ENCODE results near the gene PIK3R1.

PIK3R1 gene

GRCh38 chr5:68264024-68264956 lies 48.7 kb downstream of the PIK3R1 start:
- DNase-seq (ENCODE audit: low read depth): no peak
- H3K4me3 ChIP-seq (ENCODE audit: control insufficient read depth, low read depth, low read length): no peak overlapping the region
- no peak for TF ChIP-seq CTCF (IDR thresholded peaks at IDR 0.05; ENCODE audit: control insufficient read depth, insufficient read depth, low read depth, low read length, missing control alignments)

GRCh38 chr5:68265347-68265746 lies 49.8 kb downstream of the PIK3R1 start:
- no peak for TF ChIP-seq CTCF (IDR thresholded peaks at IDR 0.05; ENCODE audit: control insufficient read depth, insufficient read depth, low read depth, low read length, missing control alignments)
- DNase-seq (ENCODE audit: low read depth): no peak
- H3K4me3 ChIP-seq (ENCODE audit: control insufficient read depth, low read depth, low read length): no peak overlapping the region

- TF ChIP-seq CTCF (IDR thresholded peaks at IDR 0.05; ENCODE audit: control insufficient read depth, insufficient read depth, low read depth, low read length, missing control alignments): no peak
- no peak for DNase-seq (ENCODE audit: low read depth)
- H3K4me3 ChIP-seq (ENCODE audit: control insufficient read depth, low read depth, low read length): no peak overlapping the region
Observed at GRCh38 chr5:68265822-68266395, 50.4 kb downstream of the PIK3R1 start.

GRCh38 chr5:68266457-68266856 lies 50.9 kb downstream of the PIK3R1 start:
- DNase-seq (ENCODE audit: low read depth): no peak
- H3K4me3 ChIP-seq (ENCODE audit: control insufficient read depth, low read depth, low read length): no peak overlapping the region
- no peak for TF ChIP-seq CTCF (IDR thresholded peaks at IDR 0.05; ENCODE audit: control insufficient read depth, insufficient read depth, low read depth, low read length, missing control alignments)

- H3K4me3 ChIP-seq (ENCODE audit: control insufficient read depth, low read depth, low read length): no peak overlapping the region
Observed at GRCh38 chr5:68267066-68267465, 51.5 kb downstream of the PIK3R1 start.

More at GRCh38 chr5:68267066-68267465, 51.5 kb downstream of the PIK3R1 start:
- no peak for DNase-seq (ENCODE audit: low read depth)
- TF ChIP-seq CTCF (IDR thresholded peaks at IDR 0.05; ENCODE audit: control insufficient read depth, insufficient read depth, low read depth, low read length, missing control alignments): no peak
